SIG-M5 treated with dmso at 0.1 percent for 504 hours (cell line): Measurements from ENCODE around the gene HES1.
"Not testable (repeated sequence)": the region's sequence is repeated elsewhere in the genome, so short reads cannot be mapped to it uniquely, and the experiment has no call there.

Source experiments
- DNase-seq: peaks from one replicate; lab custom pipeline; 2025; ENCODE audit not compliant: unreplicated experiment; lab: John Stamatoyannopoulos, UW

Gene HES1

DNA sequence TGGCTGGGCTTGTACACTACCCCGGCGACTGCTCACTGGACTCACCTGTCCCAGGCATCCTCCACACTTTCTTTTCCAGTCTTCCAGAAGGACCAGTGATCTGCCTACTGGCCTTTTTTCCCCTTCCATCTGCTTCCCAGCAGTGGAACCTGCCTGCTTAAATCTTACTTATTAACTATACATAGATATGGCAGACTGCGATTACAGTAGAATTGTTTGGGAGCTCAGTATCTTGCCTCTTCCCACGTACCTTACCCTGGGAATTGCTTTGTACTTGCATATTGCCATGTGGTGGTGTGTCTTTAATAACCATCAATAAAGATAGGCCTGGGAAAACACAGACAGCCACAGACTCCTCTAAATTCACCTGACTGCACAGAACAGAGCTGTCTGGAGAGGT lies 11.8 kb upstream of the HES1 start:
- DNase-seq: no peak

- DNase-seq: no peak
These were observed 10.5 kb upstream of the HES1 start for GRCh38 chr3:194125442-194125841.

- DNase-seq: no peak
These were observed 9.2 kb upstream of the HES1 start for GRCh38 chr3:194126790-194127189.

- no peak for DNase-seq
These were observed 7.6 kb upstream of the HES1 start for GRCh38 chr3:194128202-194128918.

GRCh38 chr3:194128919-194129295 lies 7.0 kb upstream of the HES1 start:
- DNase-seq: not testable (repeated sequence)

DNA sequence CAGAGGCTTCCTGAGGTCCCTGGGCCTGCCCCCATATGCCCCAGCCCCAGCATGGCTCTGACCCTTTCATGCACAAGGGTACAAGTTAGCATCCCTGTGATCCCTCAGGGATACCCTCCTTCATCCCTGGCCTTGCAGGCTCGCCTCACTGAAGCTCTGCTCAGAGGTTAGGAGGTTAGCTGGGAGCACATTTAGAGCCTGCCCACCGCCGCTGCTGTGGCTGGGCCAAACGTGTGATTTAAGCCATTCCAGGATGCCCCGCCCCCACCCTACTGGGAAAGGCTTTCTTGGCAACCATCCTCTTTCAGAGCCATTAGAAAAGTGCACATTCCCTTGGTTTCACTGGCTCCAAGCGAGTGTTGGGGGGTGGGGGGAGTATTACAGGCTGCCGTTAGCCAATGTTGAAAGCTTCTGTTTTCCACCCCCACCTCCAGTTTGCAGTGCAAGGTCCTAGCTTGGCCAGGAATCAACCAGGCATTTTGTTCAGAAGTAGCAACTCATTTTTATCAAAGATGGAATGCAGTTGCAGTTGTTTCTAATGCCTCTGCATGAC lies 6.3 kb upstream of the HES1 start:
- DNase-seq: no peak

DNA sequence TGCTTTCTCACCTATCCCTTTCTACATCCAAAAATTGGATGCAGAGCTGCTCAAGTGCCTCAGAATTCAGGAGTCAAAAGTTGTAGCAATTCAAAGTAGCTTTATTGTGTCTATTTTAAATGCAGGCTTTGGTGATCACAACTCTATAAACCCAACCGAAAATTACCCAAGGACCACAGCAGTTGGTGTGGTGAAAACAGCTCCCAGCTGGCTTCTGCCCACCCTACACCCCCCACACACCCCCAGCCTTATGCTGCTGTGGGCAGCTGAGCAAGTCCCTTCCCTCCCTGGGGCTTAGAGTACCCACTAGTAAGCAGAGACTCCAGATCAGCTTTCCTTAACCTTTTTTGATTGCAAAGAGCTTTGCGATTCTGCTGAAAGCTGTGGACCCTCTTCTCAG lies 5.8 kb upstream of the HES1 start:
- DNase-seq: no peak

GRCh38 chr3:194130807-194131589 lies 5.0 kb upstream of the HES1 start:
- peak; percentile 57 for DNase-seq

- DNase-seq: no peak
These were observed 3.3 kb upstream of the HES1 start for GRCh38 chr3:194132465-194133286.

DNA sequence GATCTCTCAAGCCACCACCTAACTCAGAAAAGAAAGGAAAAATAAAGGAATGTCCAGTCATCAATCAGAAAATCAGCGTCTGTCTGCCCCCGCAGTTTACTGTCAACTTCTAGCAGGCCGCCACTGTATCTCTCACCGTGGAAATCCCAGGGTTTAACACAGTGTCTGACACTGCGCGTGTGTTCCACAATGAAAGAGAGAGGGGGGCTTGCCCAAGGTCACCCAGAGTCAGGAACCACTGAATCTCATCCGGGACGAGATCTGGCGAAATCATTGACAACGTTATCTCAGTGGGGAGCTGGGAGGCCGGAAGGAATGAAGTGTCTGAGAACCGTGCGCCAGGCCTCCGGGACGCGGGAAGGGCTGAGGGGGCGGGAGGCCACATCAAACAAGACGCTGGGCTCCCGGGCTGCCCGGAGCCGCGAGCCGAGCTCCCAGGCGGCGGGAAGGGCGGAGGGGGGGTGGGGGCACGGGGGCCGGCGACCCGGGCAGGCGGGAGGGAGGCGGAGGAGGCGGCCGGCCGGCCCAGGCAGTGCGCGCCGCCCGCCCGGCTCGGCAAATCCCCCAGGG lies 2.2 kb upstream of the HES1 start:
- peak; percentile 43 for DNase-seq

GRCh38 chr3:194134231-194134756 lies 1.7 kb upstream of the HES1 start:
- DNase-seq: peak; percentile 75

DNA sequence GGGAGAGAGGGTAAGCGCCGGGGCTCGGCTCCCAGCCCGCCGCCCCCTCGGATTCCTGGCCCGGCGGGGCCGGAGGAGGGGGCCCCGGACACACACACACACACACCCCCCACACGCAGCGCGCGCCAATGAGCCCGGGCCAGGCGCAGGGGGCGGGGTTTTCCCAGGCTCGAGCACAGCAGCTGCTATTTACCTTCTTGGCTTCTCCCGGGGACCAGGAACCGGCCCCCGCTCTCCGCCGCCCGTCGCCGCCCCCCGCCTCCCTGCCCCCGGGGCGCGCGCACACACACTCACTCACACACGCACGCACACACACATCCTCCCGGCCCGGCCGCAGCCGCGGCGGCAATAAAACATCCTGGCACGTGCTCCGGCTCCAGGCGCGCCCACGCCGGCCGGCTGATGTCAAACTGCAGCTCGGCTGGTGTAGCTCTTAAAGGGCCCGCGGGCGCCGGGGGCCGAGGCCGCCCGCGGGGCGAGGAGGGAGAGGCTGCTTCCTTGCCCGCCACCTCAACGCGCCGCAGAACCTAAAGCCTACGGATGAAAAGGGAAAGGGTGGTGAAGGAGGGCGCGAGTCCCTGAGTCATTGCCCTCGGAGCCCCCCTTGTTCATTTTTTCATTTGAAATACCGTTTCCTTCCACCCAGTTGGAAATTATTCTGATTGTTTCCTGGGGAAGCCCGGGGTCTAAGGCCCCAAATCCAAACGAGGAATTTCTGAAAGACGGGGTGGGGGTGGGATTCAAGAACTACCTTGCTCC lies 1.0 kb upstream of the HES1 start:
- DNase-seq: peak; percentile 92

DNA sequence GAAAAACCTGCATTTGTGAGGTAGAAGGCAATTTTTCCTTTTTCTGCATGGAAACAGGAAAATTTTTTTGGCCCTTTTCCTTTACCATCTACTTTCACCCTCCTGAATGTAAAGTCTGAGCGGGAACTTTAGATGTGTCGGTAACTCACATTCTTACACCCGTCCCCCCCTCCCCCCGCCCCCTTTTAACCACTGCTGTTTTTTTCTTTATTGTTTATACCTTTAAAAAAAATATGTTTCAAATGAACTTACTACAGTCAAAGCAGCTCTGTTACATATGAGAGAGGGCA lies 487 bp upstream of the HES1 start:
- DNase-seq: no peak

- no peak for DNase-seq
These were observed 615 bp downstream of the HES1 start for GRCh38 chr3:194136519-194137007.

DNA sequence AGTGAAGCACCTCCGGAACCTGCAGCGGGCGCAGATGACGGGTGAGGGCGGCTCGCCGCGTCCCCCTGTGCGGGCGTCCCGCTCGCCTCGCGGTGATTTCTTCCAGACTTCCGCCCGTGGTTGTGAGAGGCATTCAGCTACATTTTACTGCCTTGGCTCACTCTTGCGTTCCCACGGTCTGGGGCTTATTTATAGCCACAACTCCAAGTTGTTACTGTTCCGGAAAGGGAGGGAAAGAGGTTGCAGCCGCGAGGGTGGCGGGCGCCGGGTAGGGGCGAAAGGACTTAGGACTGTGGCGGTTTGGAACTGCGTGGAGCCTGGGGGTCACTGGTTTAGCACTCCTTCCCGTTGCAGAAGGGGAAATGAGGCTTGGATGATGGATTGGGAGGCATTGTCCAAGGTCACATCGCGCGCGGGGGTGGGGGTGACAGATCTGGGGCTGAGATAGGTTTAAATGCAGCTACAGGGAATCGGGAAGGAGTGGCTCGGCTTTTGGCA lies 1.1 kb downstream of the HES1 start:
- no peak for DNase-seq

DNA sequence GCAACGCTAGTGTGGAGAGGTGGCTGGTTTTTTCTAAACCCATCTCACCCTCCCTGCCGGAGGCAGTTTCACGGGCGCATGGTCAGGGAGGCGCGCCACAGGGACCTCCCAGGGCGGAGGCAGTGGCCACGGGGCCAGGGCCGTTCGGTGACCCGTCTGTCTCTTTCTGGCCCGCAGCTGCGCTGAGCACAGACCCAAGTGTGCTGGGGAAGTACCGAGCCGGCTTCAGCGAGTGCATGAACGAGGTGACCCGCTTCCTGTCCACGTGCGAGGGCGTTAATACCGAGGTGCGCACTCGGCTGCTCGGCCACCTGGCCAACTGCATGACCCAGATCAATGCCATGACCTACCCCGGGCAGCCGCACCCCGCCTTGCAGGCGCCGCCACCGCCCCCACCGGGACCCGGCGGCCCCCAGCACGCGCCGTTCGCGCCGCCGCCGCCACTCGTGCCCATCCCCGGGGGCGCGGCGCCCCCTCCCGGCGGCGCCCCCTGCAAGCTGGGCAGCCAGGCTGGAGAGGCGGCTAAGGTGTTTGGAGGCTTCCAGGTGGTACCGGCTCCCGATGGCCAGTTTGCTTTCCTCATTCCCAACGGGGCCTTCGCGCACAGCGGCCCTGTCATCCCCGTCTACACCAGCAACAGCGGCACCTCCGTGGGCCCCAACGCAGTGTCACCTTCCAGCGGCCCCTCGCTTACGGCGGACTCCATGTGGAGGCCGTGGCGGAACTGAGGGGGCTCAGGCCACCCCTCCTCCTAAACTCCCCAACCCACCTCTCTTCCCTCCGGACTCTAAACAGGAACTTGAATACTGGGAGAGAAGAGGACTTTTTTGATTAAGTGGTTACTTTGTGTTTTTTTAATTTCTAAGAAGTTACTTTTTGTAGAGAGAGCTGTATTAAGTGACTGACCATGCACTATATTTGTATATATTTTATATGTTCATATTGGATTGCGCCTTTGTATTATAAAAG lies 1.8 kb downstream of the HES1 start:
- peak; percentile 55 for DNase-seq

- no peak for DNase-seq
These were observed 2.8 kb downstream of the HES1 start for GRCh38 chr3:194138732-194139070.

DNA sequence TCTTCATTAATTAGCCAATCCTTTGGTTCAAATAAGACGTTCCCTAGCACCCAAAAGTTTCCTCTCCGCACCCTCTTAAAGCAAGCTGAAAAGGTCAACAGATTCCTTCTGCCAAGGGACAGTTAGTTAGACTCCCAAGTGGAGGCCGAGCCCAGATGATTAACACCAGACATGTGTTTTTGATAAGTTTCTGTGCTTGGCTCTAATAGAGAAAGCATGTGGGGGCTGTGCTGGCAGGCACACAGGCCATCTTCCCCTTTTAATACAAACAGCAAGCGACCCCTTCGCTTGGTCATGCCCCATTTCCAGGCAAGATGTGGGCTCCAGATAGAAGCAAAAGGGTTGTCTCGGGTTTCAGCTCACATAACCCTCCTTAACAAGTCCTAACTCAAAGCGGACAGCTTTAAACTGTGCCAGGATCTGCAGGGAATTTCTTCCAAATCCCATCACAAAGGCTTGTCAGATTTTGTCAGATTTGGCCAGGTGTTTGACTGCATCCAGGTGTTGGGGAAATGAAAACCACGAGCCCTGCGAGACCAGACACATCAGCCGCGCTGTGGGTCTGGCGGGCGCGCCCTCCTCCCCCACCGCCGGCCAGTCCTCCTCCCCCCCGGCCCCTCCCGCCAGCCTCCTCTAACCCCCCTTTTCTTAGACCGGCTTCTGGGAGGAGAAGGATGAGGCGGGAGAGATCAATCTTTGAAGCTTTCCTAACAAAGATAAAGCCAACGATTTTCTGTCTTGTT lies 3.3 kb downstream of the HES1 start:
- DNase-seq: peak; percentile 47
